Prostate gland (tissue), 2 donors: Measurements from ENCODE around the gene CFAP20DC.

Experiments
- POLR2A ChIP-seq: fragments of 450-650 bp; IDR thresholded peaks from one replicate; pipeline ENCODE4 v1.6.1; 2016; ENCODE audit warnings: antibody characterized with exemption, mild to moderate bottlenecking
- POLR2AphosphoS5 ChIP-seq: sonication (generic); formaldehyde crosslinking; IDR thresholded peaks from one replicate; pipeline ENCODE4 v1.6.1; 2017; ENCODE audit warnings: antibody characterized with exemption
- TF ChIP-seq, protein P1 (sequence below), 4 experiments: fragments of 200-600 bp in 2 of 4; fragments of 450-650 bp in 2 of 4; sonication (generic) in 2 of 4; IDR thresholded peaks; 1 replicate in 3 of 4; 2 replicates in 1 of 4; pipeline ENCODE4 v1.5.1; 2016 to 2019; ENCODE audit warnings: antibody characterized with exemption in 4 of 4, mild to moderate bottlenecking in 2 of 4, moderate library complexity in 2 of 4

GRCh38 chr3:58713715-58714401, 336.0 kb downstream of the CFAP20DC start:
- TF ChIP-seq POLR2AphosphoS5 (no peak), POLR2A (no peak)
- TF ChIP-seq, protein P1, sequence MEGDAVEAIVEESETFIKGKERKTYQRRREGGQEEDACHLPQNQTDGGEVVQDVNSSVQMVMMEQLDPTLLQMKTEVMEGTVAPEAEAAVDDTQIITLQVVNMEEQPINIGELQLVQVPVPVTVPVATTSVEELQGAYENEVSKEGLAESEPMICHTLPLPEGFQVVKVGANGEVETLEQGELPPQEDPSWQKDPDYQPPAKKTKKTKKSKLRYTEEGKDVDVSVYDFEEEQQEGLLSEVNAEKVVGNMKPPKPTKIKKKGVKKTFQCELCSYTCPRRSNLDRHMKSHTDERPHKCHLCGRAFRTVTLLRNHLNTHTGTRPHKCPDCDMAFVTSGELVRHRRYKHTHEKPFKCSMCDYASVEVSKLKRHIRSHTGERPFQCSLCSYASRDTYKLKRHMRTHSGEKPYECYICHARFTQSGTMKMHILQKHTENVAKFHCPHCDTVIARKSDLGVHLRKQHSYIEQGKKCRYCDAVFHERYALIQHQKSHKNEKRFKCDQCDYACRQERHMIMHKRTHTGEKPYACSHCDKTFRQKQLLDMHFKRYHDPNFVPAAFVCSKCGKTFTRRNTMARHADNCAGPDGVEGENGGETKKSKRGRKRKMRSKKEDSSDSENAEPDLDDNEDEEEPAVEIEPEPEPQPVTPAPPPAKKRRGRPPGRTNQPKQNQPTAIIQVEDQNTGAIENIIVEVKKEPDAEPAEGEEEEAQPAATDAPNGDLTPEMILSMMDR (IDR thresholded peaks at IDR 0.05) = no peak
